Liver (tissue), 9 donors: ENCODE data around the gene HOXB3. TPM values are rescaled to one million over a fixed set of nuclear protein-coding genes. Genes with fewer than 3 reads are reported as not detected.

Experiments used
- DNase-seq: peaks from one replicate; pipeline ENCODE4 v3.0.0-alpha.2; 2017; ENCODE audit warnings: low spot score
- H3K27ac ChIP-seq, 2 donors: one replicate each; pipeline ENCODE4 v1.7.0; 2013; ENCODE audit warnings: inconsistent platforms in 2 of 2, low read length in 2 of 2, control low read depth in 1 of 2, low read depth in 1 of 2, mild to moderate bottlenecking in 1 of 2
- H3K27me3 ChIP-seq, 4 donors: one replicate each; pipeline versions ENCODE4 v1.6.1 to v1.7.0; 2013; ENCODE audit warnings: low read length in 3 of 4, inconsistent platforms in 1 of 4, mild to moderate bottlenecking in 1 of 4, moderate library complexity in 1 of 4; ENCODE audit not compliant: control insufficient read depth in 4 of 4, insufficient read depth in 4 of 4
- H3K36me3 ChIP-seq, 4 donors: one replicate each; pipeline versions ENCODE4 v1.6.1 to v1.7.0; 2013; ENCODE audit warnings: low read length in 3 of 4, mild to moderate bottlenecking in 3 of 4, low read depth in 1 of 4, moderate library complexity in 1 of 4; ENCODE audit not compliant: control insufficient read depth in 4 of 4, insufficient read depth in 3 of 4
- H3K4me1 ChIP-seq, 4 donors: one replicate each; pipeline versions ENCODE4 v1.6.1 to v1.7.0; 2013; ENCODE audit warnings: low read length in 3 of 4, mild to moderate bottlenecking in 3 of 4, moderate library complexity in 1 of 4; ENCODE audit not compliant: control insufficient read depth in 4 of 4, insufficient read depth in 4 of 4
- H3K4me3 ChIP-seq, 3 donors: one replicate each; pipeline versions ENCODE4 v1.6.1 to v1.7.0; 2013; ENCODE audit warnings: low read length in 3 of 3, control low read depth in 1 of 3, low read depth in 1 of 3, mild to moderate bottlenecking in 1 of 3
- H3K9ac ChIP-seq, 2 donors: one replicate each; pipeline ENCODE4 v1.7.0; 2013; ENCODE audit warnings: low read length in 2 of 2, mild to moderate bottlenecking in 2 of 2, moderate library complexity in 2 of 2, control low read depth in 1 of 2, low read depth in 1 of 2
- H3K9me3 ChIP-seq, 4 donors: one replicate each; pipeline versions ENCODE4 v1.6.1 to v1.7.0; 2013; ENCODE audit warnings: low read length in 3 of 4; ENCODE audit not compliant: control insufficient read depth in 4 of 4
- ATF3 ChIP-seq: IDR thresholded peaks from 2 replicates; pipeline ENCODE4 v1.6.1; 2016; ENCODE audit warnings: antibody characterized with exemption
- EGR1 ChIP-seq, 2 donors: IDR thresholded peaks; 2 replicates each; pipeline ENCODE4 v1.6.1; 2016 to 2018; ENCODE audit warnings: antibody characterized with exemption in 2 of 2, low read depth in 2 of 2
- FOXA1 ChIP-seq: IDR thresholded peaks from 2 replicates; pipeline ENCODE4 v1.6.1; 2016; ENCODE audit warnings: antibody characterized with exemption
- FOXA2 ChIP-seq: IDR thresholded peaks from 2 replicates; pipeline ENCODE4 v1.6.1; 2016; ENCODE audit warnings: antibody characterized with exemption
- GABPA ChIP-seq, 2 donors: IDR thresholded peaks in 1 of 2; conservative IDR thresholded peaks in 1 of 2; 2 replicates each; pipeline ENCODE4 v1.6.1; 2016; ENCODE audit warnings: antibody characterized with exemption in 2 of 2, mild to moderate bottlenecking in 1 of 2, moderate library complexity in 1 of 2
- HNF4A ChIP-seq, 2 donors: conservative IDR thresholded peaks; 2 replicates each; pipeline ENCODE4 v1.6.1; 2016; ENCODE audit warnings: antibody characterized with exemption in 2 of 2, mild to moderate bottlenecking in 2 of 2
- HNF4G ChIP-seq: IDR thresholded peaks from 2 replicates; pipeline ENCODE4 v1.6.1; 2016; ENCODE audit warnings: antibody characterized with exemption
- JUND ChIP-seq, 2 donors: IDR thresholded peaks; 2 replicates each; pipeline ENCODE4 v1.6.1; 2016; ENCODE audit warnings: antibody characterized with exemption in 2 of 2
- NR2F2 ChIP-seq: IDR thresholded peaks from 2 replicates; pipeline ENCODE4 v1.6.1; 2016; ENCODE audit warnings: antibody characterized with exemption
- RAD21 ChIP-seq, 2 donors: IDR thresholded peaks; 2 replicates each; pipeline ENCODE4 v1.6.1; 2016; ENCODE audit warnings: antibody characterized with exemption in 2 of 2, mild to moderate bottlenecking in 2 of 2
- REST ChIP-seq: IDR thresholded peaks from 2 replicates; pipeline ENCODE4 v1.6.1; 2016; ENCODE audit warnings: antibody characterized with exemption, mild to moderate bottlenecking
- RXRA ChIP-seq, 2 donors: IDR thresholded peaks; 2 replicates each; pipeline ENCODE4 v1.6.1; 2017 to 2018; ENCODE audit warnings: antibody characterized with exemption in 2 of 2, mild to moderate bottlenecking in 1 of 2
- SP1 ChIP-seq: IDR thresholded peaks from 2 replicates; pipeline ENCODE4 v1.6.1; 2018; ENCODE audit warnings: antibody characterized with exemption, mild to moderate bottlenecking
- TAF1 ChIP-seq: conservative IDR thresholded peaks from 2 replicates; pipeline ENCODE4 v1.6.1; 2016; ENCODE audit warnings: antibody characterized with exemption, mild to moderate bottlenecking
- YY1 ChIP-seq: IDR thresholded peaks from 2 replicates; pipeline ENCODE4 v1.6.1; 2016; ENCODE audit warnings: antibody characterized with exemption, mild to moderate bottlenecking
- WGBS: extraction: QIAGEN DNeasy Blood & Tissue Kit; methylation state at CpG from one replicate; pipeline ENCODE4 v1.1.7; 2013; 5-methylcytosine and 5-hydroxymethylcytosine counted together
- polyA plus RNA-seq, 2 donors: library from polyadenylated mRNA; stranded (reverse) in 1 of 2; unstranded in 1 of 2; fragments of 200-250 nt in 1 of 2; fragments of >200 nt in 1 of 2; fragmentation: Nextera tagmentation in 1 of 2; extraction: Ambion mirVana in 1 of 2; gene quantifications; one replicate each; pipeline versions ENCODE4 v1.2.1 to v1.2.3, GENCODE V29; 2013 to 2015
- total RNA-seq, 2 donors: library from RNA; depleted of rRNA; stranded (reverse); fragments of >200 nt; gene quantifications; one replicate each; pipeline ENCODE4 v1.2.3, GENCODE V29; 2014
- TF ChIP-seq, protein P1 (sequence below): IDR thresholded peaks from 2 replicates; pipeline ENCODE4 v1.6.1; 2016; ENCODE audit warnings: antibody characterized with exemption
- TF ChIP-seq, protein P2 (sequence below): IDR thresholded peaks from 2 replicates; pipeline ENCODE4 v1.6.1; 2016; ENCODE audit warnings: antibody characterized with exemption
- donor health status: healthy.
- donor health status: healthy.
- donor health status: healthy.
- donor health status: healthy.
- donor health status: healthy.

The HOXB3 gene
- total and polyA plus RNA-seq, 4 donors, result 0.75 to 2.2 (median 1.2) TPM

DNA sequence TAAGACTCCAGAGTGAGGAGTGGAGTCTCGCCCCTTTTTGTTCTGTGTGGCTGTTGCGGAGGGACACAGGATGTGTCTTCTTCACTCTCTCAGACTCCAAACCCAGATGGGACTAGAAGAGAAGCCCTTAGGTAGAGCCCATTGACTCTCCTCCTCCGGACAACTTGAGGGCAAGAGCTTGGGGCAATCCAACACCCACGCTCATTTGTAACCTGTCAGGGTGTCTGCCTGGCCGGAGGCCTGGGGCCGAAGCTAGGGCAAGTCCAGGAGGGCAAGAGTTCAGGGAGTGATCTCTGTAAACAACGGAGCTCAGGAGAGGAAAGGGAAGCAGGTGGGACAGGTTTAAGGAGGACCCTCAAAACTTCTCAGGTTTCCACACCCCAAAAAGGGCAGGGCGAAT is 57.8 kb downstream of the HOXB3 start:
- TF ChIP-seq FOXA1 (no peak), ATF3 (no peak), REST (no peak), SP1 (no peak), HNF4A (conservative IDR thresholded peaks at IDR 0.05) (no peak), FOXA2 (no peak), NR2F2 (no peak), HNF4G (no peak), YY1 (no peak), JUND (IDR thresholded peaks at IDR 0.05) (no peak), TAF1 (no peak), RAD21 (IDR thresholded peaks at IDR 0.05) (no peak), GABPA (IDR thresholded peaks at IDR 0.05 in 1 of 2, conservative IDR thresholded peaks at IDR 0.05 in 1 of 2) (no peak), EGR1 (IDR thresholded peaks at IDR 0.05; ENCODE audit: low read depth in 2 of 2) (no peak), RXRA (IDR thresholded peaks at IDR 0.05) (no peak)
- TF ChIP-seq, protein P1, sequence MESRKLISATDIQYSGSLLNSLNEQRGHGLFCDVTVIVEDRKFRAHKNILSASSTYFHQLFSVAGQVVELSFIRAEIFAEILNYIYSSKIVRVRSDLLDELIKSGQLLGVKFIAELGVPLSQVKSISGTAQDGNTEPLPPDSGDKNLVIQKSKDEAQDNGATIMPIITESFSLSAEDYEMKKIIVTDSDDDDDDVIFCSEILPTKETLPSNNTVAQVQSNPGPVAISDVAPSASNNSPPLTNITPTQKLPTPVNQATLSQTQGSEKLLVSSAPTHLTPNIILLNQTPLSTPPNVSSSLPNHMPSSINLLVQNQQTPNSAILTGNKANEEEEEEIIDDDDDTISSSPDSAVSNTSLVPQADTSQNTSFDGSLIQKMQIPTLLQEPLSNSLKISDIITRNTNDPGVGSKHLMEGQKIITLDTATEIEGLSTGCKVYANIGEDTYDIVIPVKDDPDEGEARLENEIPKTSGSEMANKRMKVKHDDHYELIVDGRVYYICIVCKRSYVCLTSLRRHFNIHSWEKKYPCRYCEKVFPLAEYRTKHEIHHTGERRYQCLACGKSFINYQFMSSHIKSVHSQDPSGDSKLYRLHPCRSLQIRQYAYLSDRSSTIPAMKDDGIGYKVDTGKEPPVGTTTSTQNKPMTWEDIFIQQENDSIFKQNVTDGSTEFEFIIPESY, result no peak
- TF ChIP-seq, protein P2, sequence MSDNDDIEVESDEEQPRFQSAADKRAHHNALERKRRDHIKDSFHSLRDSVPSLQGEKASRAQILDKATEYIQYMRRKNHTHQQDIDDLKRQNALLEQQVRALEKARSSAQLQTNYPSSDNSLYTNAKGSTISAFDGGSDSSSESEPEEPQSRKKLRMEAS, result no peak
- H3K4me1 ChIP-seq, result no peaks in the 10 kb centered on the region
- no peak overlapping the region for H3K27ac ChIP-seq
- H3K36me3 ChIP-seq, result no peaks in the 10 kb centered on the region
- no peak for DNase-seq
- WGBS, result 58% methylated on average over 8 of the region's 8 CpGs
- H3K9me3 ChIP-seq, result no peaks in the 10 kb centered on the region
- H3K4me3 ChIP-seq, result no peak overlapping the region
- peaks cover 0 to 9% (median 4%) of the 10 kb centered on the region in 4 donors for H3K27me3 ChIP-seq
- H3K9ac ChIP-seq, result no peak overlapping the region

DNA sequence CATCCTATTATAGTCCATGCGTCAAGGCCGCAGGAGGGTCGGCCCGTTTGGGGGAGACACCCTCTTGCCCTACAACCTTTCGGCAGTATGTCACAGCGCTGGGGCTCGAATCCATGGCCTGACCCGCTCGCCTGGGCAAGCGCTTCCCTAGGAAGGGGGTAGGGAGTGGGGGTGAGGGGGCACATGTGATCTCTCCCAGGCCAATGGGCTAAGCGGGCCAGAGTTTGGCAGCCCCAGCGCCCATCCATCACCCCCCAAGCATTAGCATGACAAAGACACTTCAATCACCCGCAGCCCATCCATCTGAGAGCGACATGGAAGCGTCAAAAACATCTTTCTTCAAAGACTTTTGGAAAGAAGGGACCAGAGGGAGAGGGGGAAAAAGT is 59.2 kb downstream of the HOXB3 start, which contains the start of gene HOXB1:
TSS of gene HOXB1 (minus strand) at position 125 of the 386 bp plus-strand sequence. CDS start at position 18, 107 bp downstream.
- WGBS, result 61% methylated on average over 15 of the region's 15 CpGs
- no peaks in the 10 kb centered on the region for H3K36me3 ChIP-seq
- no peak within 1 kb of the TSS for H3K9ac ChIP-seq
- TF ChIP-seq FOXA1, result no peak
- no peak for DNase-seq
- H3K27ac ChIP-seq, result no peak within 1 kb of the TSS
- H3K4me3 ChIP-seq, result no peak within 1 kb of the TSS
- no peaks in the 10 kb centered on the region for H3K9me3 ChIP-seq
- peaks cover 0 to 14% (median 4%) of the 10 kb centered on the region in 4 donors for H3K27me3 ChIP-seq
- H3K4me1 ChIP-seq, result no peaks in the 10 kb centered on the region
